ENCODE data around the gene PRKAR1B.

Gene PRKAR1B

GRCh38 chr7:540997-541396, 186.1 kb downstream of the PRKAR1B start:
- CTCF ChIA-PET: no interaction called here
- peak overlapping the region; percentile 100 for H3K27ac ChIP-seq
- POLR2A ChIA-PET (ENCODE audit: low non-redundant PET): no interaction called here

DNA sequence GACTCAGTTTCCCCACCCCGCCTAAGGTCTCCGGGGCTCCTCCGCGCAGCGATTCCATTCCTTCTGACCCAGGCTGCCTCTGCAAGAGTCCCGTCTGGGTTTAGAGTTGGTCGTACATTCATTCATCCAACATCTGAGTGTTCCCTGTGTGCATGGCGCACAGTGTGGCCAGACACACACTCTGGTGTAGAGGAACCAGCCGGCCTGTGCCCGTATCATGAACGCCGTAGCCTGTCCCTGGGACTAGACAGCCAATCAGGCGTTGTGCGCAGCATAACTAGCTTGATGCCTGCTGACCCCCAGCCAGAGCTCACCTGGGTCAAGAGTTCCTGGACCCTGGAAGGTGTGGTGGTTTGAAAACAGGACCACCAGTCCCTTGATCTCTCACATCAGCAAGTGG, 186.5 kb downstream of the PRKAR1B start:
- no peak for TF ChIP-seq CTCF (conservative IDR thresholded peaks at IDR 0.05; ENCODE audit: low read depth)
- ChIA-PET CTCF (no interaction called here), POLR2A (ENCODE audit: low non-redundant PET) (no interaction called here)
- peak overlapping the region; percentile 100 for H3K27ac ChIP-seq
- no peak for DNase-seq (ENCODE audit: low spot score)

More at GRCh38 chr7:540997-541396, 186.1 kb downstream of the PRKAR1B start:
- no peak for DNase-seq (ENCODE audit: low spot score)
- no peak for TF ChIP-seq CTCF (conservative IDR thresholded peaks at IDR 0.05; ENCODE audit: low read depth)

- ChIA-PET CTCF (no interaction called here), POLR2A (ENCODE audit: low non-redundant PET) (interaction anchor here (0.6 kb wide), 1 partner anchor 16 kb away, joined by 3 read pairs; no protein-coding TSS in a partner anchor)
- TF ChIP-seq CTCF (conservative IDR thresholded peaks at IDR 0.05; ENCODE audit: low read depth): no peak
- DNase-seq (ENCODE audit: low spot score): peak; percentile 99
- H3K27ac ChIP-seq: peak overlapping the region; percentile 100
Measured at GRCh38 chr7:539731-540411, 187.2 kb downstream of the PRKAR1B start.

- ChIA-PET CTCF (interaction anchor here (0.6 to 0.9 kb wide), 2 partner anchors 11 to 18 kb away, joined by 3 to 5 read pairs; no protein-coding TSS in a partner anchor), POLR2A (ENCODE audit: low non-redundant PET) (interaction anchor here (0.6 to 1.7 kb wide), 4 partner anchors 15 to 294 kb away, joined by 3 to 5 read pairs (median 3); partner anchors contain the start of gene PDGFA)
- peak; percentile 77 for DNase-seq (ENCODE audit: low spot score)
- no peak for TF ChIP-seq CTCF (conservative IDR thresholded peaks at IDR 0.05; ENCODE audit: low read depth)
- peak overlapping the region; percentile 100 for H3K27ac ChIP-seq
Measured at GRCh38 chr7:538764-539685, 188.1 kb downstream of the PRKAR1B start.

- peak overlapping the region; percentile 100 for H3K27ac ChIP-seq
- peak; percentile 98 for DNase-seq (ENCODE audit: low spot score)
- ChIA-PET CTCF (interaction anchor here (0.6 kb wide), 1 partner anchor 10 kb away, joined by 3 read pairs; no protein-coding TSS in a partner anchor), POLR2A (ENCODE audit: low non-redundant PET) (interaction anchor here (0.5 to 1.7 kb wide), 3 partner anchors 18 to 295 kb away, joined by 3 to 5 read pairs (median 5); partner anchors contain the start of gene PDGFA)
- no peak for TF ChIP-seq CTCF (conservative IDR thresholded peaks at IDR 0.05; ENCODE audit: low read depth)
Measured at GRCh38 chr7:537911-538634, 189.0 kb downstream of the PRKAR1B start.

DNA sequence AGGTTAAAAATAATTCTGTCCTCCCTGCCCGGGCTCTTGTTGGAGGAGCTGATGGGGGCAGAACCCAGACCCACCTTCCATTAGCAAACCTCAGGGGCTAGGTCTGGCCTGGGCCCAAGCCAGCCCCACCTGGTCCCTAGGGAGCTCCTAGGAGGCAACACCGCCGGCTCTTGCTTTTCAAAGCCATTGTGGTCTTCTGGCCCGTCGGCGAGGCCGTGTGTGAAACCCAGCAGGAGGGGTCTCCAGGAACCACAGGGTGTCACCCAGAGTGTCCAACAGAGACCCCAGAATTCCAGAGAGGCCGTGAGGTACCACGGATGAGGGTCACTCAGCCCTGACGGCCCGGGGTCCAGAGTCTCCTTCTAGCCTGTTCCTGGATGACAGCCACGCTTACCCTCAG, 190.8 kb downstream of the PRKAR1B start:
- peak overlapping the region; percentile 100 for H3K27ac ChIP-seq
- POLR2A ChIA-PET (ENCODE audit: low non-redundant PET): no interaction called here
- DNase-seq (ENCODE audit: low spot score): no peak
- CTCF ChIA-PET: no interaction called here
- no peak for TF ChIP-seq CTCF (conservative IDR thresholded peaks at IDR 0.05; ENCODE audit: low read depth)

All from RWPE1 (cell line).